ENCODE measurements around the gene FLT3.
"Not testable (repeated sequence)": the region's sequence is repeated elsewhere in the genome, so short reads cannot be mapped to it uniquely, and the experiment has no call there.

FLT3 gene

GRCh38 chr13:27972478-27972820, 127.9 kb downstream of the FLT3 start:
- DNase-seq (no peak), ATAC-seq (no peak)

GRCh38 chr13:27971776-27972477, 128.4 kb downstream of the FLT3 start:
- no peak for ATAC-seq
- DNase-seq = no peak

DNA sequence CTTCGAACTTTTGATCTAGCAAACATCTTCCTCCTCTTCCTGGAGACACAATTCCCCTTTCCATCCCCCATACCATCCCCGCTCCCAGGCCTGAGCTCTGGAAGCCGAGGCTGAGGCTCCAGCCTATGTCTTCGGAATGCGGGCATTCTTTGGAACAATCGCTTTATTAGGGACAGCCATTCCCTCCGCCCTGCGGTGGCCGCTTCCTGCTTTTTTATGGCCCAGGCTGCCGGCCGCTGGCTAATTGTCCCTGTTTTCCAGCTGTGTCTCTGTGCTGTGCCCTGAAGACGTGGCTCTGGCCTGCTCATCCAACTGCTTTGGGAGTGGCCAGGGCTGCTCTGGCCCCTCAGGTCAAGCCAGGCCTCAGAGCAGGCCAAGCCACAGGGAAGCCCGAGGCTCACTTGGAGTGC, 129.1 kb downstream of the FLT3 start:
- DNase-seq (no peak), ATAC-seq (no peak)

- no peak for ATAC-seq
- DNase-seq = no peak
These were observed 129.8 kb downstream of the FLT3 start for GRCh38 chr13:27970382-27971235.

DNA sequence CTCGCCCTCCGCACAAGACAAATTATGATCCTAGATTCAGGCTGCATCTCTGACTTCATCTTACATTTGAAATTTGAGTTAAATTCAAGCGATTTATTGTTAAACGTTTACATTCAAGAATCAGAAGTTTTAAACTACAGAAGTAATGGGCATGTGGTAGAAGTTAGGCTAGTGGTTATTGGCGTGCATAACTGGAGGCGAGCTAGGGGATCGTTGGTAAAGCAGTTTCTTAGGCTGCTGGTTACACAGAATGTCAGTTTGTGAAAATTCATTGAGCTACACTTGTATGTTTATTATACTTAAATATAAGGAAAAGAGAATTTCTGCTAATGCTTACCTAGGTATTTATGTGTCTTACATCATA, 130.5 kb downstream of the FLT3 start:
- ATAC-seq = no peak

DNA sequence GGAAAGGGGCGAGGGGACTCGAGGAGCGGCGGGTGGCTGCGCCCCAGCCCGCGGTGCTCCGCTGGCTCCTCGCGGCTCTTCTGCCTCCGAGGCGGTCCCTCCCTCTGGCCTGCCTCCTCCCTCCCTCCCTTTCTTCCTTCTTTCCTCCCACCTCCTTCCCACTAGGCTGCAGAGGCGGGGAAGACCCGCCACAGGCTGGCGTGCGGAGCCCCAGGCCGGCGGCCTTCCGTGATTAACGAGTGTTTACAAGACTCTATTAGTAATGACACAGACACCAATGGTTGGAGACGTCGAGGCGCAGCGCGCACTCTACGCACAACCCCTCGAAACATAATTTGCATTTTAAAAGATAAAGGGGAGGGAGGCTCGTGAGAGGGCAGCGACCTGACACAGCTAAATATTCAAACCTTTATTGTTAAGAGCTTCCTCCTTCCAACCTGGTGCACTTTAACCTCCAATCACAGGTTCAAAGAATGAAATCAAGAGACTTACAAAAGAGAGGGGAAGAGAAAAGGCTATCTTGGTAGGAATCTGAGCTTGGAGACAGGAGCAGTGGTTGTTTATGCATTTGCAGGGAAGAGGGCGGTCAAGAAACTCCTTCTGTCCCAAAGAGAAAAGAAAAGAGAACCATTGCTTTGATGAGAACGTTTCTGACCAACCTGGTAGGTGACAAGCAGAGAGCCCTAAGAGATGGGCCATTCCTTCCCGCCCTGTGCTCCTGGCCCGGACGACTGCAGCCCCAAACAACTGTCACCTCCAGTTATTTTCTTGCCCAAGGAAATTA, 131.1 kb downstream of the FLT3 start, which contains the start of gene CDX2:
CDX2 (minus strand) TSS at position 234 of the 784 bp plus-strand sequence. CDS start 309 bp downstream, outside the sequence.
- no peak for ATAC-seq

More for the DNA sequence above, 130.5 kb downstream of the FLT3 start:
- no peak for DNase-seq

GRCh38 chr13:27968316-27969081, 131.9 kb downstream of the FLT3 start:
- ATAC-seq (no peak), DNase-seq (no peak)

More for the DNA sequence above, 131.1 kb downstream of the FLT3 start, which contains the start of gene CDX2:
- no peak for DNase-seq

- ATAC-seq (no peak), DNase-seq (no peak)
These were observed 132.6 kb downstream of the FLT3 start for GRCh38 chr13:27967736-27968315.

DNA sequence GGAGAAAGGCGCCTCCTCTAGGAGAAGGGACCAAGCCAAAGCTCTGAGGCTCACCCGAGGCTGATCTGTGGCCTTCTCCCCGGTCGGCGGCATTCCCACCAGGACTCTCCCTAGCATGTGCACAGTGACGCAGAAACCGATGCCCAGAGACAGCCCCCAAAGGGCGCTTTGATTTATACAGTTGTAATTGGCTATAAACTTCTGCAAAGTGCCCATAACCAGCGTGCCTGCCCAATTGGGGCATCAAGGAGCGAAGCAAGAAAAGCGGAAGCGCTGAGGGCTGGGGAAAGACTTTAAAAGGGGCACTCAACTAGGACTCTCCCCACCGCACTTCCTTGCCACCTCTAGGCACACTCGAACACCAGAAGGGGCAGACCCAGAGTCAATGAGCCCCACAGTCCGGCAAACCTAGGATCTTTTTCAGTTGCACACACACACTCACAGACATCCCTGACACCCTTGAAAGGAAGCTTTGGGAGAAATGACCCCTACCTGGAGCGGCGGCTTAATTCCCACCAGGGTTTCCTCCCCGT, 133.1 kb downstream of the FLT3 start:
- no peak for DNase-seq
- ATAC-seq = no peak

DNA sequence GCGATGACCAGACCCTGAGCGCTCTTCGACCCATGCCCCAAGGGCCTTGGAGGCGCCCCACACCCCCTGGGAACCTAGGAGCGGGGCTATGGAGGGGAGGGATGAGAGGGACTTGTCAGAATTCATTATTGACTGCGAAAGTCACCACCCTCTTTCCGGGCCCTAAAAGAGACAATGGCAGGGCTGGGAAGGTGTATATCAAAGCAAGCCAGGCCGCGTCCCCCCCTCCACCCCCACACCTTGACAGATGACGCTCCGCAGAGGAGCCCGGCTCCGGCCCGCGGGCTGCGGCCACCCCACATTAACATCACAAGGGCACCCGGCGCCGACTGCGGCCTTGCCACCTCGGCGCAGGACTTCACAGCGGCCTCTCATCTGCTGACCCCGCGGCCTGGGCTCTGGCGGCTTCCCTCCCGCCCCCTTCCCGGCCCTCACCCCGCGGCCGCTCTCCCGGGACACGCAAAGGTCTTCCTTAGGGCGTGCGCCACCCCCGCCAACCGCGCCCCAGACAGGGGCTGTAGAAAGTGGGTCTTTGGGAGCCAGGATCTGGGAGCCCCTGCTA, 133.7 kb downstream of the FLT3 start:
- no peak for DNase-seq
- ATAC-seq = no peak

GRCh38 chr13:27965740-27966640, 134.4 kb downstream of the FLT3 start:
- ATAC-seq = no peak
- DNase-seq = no peak

- ATAC-seq = no peak
- no peak for DNase-seq
These were observed 135.0 kb downstream of the FLT3 start for GRCh38 chr13:27965343-27965739.

- DNase-seq = no peak
- ATAC-seq = no peak
These were observed 135.5 kb downstream of the FLT3 start for GRCh38 chr13:27964741-27965323.

DNA sequence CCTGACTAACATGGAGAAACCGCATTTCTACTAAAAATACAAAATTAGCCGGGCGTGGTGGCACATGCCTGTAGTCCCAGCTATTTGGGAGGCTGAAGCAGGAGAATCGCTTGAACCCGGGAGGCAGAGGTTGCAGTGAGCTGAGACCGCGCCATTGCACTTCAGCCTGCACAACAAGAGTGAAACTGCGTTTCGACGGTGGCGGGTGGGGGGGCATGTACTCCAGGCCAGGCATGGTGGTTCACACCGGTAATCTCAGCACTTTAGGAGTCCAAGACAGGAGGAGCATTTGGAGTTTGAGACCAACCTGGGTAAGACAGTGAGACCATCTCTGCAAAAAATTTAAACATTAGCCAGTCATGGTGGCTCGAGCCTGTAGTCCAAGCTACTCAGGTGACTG, 136.2 kb downstream of the FLT3 start:
- not testable (repeated sequence) for ATAC-seq, DNase-seq

- no peak for DNase-seq
- no peak for ATAC-seq
These were observed 136.9 kb downstream of the FLT3 start for GRCh38 chr13:27963491-27963890.

DNA sequence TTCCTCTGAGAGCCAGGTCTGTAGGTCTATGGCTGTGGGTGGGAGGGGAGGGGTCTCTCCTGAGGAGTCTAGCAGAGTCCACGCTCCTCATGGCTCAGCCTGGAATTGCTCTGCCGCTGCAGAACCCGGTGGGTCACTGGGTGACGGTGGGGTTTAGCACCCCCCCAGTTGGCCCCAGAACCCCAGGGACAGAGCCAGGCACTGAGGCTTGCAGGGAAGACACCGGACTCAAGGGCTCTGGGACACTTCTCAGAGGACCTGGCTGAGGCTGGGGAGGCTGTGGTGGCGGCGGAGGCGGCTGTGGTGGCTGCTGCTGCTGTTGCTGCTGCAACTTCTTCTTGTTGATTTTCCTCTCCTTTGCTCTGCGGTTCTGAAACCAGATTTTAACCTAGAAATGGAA, 137.4 kb downstream of the FLT3 start:
- DNase-seq (no peak), ATAC-seq (no peak)

GRCh38 chr13:27962128-27962841, 138.1 kb downstream of the FLT3 start:
- ATAC-seq (no peak), DNase-seq (no peak)

DNA sequence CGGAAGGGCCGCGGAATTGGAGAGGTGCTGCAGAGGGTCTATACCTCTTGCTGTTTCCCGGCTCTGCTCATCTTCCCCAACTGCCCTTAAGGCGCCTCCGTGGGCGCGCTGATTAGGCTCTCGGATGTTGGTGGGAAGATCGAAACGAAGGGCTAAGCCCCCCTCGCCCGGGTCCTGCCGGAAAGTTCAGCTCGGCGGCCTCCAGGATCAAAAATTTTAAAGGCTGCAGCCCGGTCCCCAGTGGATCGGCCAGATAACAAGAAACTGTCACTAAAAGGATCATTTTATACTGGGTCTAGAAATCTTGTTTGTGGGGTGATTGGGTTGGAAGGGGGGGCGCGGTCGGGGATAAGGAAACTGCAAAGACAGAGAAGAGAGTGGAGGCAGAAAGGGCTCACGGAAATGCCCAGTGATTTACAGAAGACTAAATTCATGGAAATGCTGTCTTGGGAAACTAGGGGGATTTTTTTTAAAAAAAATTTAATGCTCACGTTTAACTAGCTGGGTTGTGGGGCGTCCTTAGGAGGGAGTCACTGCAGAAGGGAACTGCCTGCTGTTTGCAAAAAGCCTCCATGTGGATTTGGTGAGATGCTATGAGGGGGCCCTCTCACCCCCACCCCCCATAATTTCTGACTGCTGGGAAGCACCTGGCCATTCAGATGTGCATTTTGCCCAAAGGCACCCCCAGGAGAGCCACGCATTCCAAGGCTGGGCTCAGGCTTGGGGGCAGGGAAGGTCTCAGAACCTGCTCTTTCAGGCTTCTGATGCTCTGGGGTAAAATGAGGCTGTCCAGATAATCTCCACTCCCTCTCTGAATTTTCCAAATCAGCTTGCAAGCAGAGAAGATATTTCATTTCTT, 138.9 kb downstream of the FLT3 start:
- ATAC-seq (no peak), DNase-seq (no peak)
